CD4-positive, alpha-beta T cell treated with Interleukin-4 for 1 hour (primary cell): ENCODE data around the gene FBXO7.

Experiments
- DNase-seq, 2 donors: peaks; one replicate each; pipeline ENCODE4 v3.0.0-alpha.2; 2020 to 2022

FBXO7 gene

DNA sequence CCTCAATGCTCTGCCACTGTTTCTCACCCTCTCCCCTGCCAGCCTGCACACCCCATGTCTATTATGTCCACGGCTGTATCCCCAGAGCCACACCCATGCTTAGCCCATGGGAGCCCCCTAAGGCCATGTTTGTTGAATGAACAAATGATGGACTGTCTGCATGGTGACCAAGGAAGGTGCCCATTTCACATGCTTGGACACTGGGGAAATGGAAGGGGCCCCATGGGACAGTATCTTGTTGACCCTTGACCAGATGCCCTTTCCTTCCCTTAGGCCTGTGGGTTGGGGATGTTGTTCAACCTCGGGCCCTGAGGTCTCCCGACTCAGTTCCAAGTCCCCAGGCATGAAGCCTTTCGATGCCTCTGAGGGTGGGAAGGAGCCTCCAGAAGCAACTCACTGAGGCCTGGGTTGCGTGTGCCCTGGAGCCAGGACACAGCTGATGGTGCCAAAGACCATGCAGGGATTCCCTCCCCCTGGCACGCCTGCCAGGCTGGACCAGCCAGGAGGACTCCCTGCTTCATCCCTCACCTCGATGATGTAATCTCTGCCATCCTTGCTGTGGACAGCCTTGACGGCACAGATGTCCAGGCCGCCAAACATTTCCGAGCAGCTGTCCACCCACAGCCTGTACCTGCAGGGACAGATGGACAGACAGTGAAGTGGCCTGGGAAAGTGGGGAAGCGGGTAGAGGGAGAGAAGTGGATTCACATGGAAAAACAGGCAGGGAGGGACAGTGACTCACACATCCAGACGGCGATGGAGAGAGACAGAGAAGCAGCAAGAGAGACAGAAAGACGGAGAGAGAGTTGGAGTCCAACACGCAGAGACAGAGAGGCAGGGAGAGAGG is 58.9 kb downstream of the FBXO7 start:
- no peak for DNase-seq

DNA sequence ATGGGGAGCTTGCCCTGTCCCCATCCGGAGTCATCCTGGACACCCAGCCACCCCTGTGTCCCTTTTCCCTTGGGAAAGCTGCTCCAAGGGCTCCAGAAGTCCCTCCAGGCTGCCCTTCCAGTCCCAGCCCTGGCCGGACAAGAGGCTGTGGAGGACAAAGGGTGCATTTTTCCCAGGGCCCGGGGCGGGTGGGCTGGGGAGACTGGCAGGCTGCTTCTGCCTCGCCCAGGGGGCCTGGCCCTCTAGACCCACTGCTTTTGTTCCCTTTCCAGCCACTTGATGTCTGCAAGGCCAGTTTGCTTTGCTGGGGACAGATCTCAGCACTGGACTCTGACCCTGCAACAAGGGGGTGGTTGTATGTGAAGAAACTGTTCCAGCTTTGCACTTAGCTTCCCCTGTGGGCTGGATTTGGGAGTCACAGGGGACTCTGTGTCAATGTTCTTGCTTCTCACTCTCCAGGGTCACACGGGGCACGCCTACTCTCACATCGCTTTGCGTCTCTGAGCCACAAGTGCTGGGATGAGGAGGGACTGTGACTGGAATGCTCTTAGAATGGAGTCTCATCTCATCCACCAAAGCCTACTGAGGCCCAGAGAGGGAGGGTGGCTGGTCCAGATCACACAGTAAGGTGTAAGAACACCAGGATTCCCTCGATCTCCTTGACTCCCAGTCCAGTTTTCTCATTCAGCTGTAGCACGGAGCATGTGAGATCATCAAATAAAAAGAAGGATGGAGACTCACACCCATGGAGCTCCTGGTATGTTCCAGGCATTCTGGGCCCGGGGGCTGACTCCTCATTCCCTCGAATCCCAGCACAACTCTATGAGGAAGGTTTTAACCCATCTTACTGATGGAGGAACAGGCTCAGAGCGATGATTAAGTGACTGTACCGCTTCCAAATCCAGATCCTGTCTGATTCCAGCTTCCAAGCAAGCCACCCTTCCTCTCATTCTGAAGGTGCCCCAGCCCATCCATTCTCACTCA is 59.9 kb downstream of the FBXO7 start:
- DNase-seq, result no peak

DNA sequence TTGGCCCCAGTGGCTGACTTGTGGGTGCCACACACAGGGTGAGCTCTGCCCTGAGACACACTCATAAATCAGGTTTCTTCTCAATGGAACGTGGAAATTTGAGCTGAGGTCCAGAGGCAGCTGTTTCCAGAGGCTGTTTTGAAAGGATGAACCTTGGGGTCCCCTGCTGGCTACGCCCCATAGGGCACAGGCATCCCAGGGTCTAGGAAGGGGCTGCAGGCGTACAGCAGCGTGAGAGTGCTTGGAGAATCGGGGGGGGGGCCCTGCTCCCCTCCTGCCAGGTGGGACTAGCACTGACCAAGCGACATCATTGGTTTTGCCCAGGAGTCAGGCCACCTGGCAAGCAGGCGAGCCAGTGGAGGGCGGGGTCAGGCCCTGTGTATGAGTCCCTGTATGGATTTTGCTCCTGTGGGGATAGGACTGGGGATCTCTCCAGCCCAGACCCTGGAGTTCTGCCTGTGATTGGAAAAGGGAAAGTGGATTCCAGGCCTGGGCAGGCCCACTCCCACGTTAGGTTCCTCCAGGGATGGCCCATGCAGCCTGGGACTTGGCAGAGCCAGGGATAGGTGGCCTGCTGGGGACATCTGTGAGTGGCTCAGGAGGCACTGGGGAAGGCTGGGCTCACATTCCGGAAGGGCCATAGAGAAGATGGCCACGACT is 61.0 kb downstream of the FBXO7 start:
- DNase-seq, result no peak

DNA sequence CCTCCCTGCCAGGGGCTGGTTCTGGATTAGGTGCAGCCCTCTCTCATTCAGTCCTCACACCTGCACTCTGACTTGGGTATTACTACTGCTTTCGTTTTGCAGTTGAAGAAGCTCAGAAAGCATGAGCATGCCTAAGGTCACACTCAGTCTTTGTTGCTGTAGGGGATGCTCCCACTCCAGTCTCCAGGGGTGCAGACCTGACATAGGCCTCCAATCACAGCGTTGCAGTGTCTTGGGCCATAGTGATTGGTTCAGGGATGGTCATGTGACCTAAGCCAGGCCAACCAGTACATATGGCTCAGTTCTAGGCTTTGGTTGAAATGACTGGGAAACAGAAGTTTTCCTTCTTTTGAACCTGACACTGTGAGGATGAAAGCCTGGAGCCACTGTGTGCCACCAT is 61.7 kb downstream of the FBXO7 start:
- DNase-seq, result no peak

DNA sequence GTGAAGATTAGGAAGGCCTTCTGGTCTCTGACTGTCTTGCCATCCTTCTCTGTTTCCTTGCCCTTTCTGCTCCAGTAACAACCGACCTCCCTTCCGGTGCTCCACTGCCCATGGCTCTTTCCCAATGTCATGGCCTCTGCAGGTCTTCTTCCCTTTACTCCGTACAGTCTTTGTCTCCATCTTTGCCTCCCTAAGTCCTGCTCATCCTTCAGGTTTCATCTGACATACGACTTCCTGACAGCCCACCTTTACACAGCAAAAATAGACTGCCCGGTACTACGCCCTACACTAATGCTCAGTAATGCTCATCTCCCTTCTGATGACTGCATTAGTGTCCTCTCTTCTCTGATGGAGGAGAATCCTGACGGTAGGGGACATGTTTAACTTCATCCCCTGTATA is 63.9 kb downstream of the FBXO7 start:
- no peak for DNase-seq

DNA sequence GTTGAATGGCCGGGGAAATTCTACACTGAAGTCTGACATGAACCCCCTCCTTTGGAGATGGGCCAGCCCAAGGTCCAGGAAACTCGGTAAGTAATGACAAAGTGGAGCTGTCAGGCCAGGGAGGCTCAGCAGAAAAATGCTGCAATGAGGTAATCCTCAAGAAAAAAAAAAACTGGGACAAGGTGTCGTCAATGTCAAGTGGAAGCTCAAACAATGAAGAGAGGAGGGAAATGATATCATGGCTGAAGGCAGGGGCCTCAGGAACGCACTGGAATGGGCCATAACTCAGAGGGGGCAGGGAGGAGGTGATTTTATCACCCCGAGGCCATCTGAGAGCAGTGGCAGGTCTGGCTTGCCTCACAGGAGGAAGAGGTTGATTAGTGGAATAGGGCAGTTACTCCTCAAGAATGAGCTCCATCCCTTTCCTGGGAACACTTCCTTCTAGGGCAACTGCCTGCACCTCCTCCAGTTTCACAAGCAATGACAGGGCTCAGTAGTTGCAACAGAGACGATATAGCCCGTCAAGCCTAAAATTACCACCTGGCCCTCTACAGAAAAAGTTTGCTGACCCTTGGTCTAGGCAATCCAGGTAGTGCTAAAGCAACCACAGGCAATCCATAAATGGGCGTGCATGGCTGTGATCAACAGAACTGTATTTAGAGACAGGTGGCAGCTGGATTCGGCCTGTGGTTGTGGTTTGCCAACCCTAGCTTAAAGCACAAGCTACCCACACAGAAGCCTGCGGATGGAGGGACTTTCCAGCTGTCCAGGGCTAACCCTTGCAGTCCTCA is 65.2 kb downstream of the FBXO7 start:
- DNase-seq, result no peak

DNA sequence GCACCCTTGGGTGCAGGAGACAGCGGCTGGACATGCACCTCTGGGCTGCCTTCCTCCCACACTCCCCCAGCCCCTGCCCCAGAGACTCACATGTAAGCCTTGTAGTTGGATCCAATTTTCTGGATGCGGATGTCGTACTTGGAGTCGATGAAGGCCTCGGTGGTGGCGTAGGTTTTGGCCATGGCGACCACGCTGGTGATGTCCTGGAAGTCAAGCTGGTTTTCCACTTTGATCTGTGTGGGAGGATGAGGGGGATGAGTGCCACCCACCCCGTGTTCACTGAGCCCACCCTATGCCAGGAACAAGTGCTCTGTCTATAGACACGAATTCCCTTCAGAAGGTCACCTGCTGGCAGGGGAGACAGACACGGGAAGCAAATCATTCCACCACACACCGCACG is 66.9 kb downstream of the FBXO7 start:
- no peak for DNase-seq

DNA sequence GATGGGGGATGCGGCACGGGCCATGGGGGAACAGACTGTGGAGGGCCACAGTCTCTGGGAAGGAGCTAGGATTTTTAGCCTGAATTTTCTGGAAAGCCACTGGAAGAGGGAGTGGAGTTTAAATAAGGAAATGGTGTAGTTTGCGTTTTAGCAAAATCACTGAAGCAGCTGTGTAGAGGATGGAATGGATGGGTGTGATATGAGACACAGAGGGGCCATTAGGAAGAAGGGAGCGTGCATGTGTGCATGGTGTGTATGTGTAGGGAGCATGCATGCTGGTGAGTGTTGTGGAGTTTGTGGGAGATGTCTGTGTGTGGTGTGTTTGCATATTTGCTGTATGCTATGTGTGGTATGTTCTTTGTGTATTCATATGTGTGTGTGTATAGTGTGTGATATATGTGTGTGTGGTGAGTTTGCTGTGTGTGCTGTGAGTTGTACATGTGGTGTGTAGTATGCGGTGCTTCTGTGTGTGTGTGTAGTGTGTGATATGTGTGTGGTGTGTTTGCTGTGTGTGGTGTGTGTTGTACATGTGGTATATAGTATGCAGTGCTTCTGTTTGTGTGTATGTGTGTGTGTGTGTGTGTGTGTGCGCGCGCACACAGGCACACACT is 67.6 kb downstream of the FBXO7 start:
- DNase-seq, result no peak

DNA sequence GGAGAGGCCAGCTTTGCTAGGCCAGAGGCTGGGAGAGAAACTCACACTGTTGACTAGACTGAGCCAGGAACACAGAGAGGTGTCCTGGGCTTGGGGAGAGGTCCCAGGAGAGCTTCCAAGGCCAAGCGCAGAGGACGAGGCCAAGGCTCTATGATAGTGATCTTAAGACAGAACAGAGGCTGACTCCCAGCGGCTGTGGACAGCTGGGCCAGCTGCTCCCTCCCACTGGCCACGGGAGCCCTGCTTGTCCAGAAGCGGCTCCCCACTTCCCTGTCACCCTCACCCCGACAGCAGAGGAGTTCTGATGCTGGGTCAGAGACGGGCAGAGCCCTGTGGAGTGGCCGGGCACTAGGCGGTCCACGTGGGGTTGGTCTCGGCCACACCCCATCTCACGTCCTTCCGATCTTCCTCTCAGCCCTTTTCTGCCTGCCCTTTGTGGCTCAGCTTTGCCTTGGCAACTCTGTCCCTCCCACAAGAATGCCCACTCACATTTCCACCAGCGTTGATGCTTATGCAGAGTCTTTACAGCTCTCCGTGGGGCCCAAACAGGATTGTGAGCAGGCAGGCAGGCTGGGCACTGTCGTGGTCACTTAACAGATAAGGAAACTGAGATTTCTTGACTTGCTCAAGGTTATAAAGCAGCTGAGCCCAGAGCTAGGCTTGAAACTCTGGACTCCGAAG is 68.2 kb downstream of the FBXO7 start:
- DNase-seq, result no peak

DNA sequence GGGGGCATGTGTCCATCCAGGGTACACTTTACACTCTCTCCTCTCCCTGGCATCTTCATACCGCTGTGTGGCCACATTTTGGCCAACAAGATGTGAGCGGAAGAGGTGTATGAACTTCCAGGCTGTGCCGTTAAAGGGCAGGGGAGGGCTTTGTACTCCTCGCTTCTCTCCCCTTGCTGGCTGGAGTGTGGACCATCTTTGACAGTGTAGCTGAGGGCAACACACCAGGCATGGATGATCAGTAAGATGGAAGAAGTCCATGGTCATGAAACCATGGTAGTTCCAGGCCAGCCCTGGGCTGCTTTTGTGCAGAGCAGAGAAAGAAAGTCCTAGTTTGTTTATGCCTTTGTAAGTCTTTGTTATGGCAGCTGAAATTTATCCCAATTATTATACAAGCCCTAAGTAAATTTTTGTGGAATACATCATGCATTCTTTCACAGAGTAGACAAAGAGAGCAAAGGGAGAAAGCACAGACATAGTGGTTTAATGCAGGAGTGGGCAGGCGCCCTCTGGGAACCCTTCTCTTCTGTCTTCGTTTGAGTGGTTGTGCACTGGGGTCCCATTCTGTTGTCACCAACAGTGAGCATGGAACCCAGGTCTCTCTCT is 70.4 kb downstream of the FBXO7 start:
- no peak for DNase-seq

DNA sequence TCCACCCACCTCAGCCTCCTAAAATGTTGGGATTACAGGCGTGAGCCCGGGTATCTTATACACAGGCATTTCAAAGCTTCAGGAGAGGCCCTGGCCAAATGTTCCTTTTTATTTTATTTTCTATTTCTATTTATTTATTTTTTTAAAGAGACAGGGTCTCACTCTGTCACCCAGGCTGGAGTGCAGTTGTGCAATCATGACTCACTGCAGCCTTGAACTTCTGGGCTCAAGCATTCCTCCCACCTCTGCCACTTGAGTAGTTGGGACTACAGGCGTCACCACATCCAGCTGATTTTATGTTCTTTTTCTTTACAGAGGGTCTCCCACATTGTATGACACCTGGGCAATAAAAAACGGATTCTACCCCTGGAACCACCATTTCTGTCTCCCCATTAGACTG is 71.2 kb downstream of the FBXO7 start:
- DNase-seq, result no peak

DNA sequence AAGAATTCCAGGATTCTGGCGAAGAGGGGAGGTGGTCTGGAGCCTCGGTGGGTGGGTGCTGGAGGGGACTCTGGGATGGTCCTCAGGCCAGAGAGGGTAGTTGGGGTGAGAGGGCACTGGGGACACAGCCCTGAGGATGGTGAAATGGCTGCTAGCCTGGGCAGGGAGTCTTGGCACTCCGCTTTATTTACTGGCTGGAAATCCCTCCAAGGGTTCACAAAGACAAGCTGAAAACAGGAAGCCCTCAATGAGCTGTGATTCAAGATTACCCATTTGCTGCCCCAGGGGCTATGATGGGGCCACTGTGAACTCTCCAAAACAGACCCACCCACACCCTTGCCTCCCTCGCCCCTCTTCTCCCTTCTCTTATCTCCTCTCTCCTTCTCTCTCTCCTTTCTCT is 71.9 kb downstream of the FBXO7 start:
- no peak for DNase-seq

DNA sequence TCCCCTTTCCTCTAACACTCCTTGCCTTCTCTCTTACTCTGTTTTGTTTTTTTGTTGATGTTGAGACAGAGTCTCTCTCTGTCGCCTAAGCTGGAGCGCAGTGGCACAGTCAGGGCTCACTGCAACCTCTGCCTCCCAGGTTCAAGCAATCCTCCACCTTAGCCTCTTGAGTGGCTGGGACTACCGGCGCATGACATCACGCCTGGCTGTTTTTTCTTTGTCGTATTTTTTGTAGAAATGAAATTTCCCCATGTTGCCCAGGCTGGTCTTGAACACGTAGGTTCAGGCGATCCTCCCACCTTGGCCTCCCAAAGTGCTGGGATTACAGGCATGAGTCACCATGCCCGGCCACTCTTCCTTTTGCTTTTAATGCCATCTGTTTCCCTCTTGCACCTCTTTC is 72.3 kb downstream of the FBXO7 start:
- no peak for DNase-seq

DNA sequence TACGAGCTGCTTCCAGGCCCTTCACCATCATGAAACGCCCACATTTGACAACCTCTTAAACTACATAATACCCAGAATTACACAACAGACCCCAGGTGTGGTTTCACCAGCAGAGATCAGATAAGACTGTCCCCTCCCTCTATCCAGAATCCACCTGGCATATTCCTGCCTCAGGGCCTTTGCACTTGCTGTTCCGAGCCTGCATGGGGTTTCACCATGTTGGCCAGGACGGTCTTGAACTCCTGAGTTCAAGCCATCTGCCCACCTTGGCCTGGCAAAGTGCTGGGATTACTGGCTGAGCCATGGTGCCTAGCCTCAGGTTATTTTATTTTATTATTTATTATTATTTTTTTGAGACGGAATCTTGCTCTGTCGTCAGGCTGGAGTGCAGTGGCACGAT is 73.4 kb downstream of the FBXO7 start:
- DNase-seq, result no peak
